Hepatocyte (in vitro differentiated cells): ENCODE results near the gene RPS6KA1. TPM values are rescaled to one million over a fixed set of nuclear protein-coding genes. Genes with fewer than 3 reads are reported as not detected.

ENCODE experiments used
- DNase-seq: peaks from one replicate; pipeline ENCODE4 v3.0.0-alpha.2; 2016; ENCODE audit warnings: low spot score
- H2AFZ ChIP-seq: fragments of 200-600 bp; sonication (generic); 2 replicates; pipeline ENCODE4 v1.6.0; 2016; ENCODE audit warnings: antibody characterized with exemption, mild to moderate bottlenecking
- H3K27ac ChIP-seq: fragments of 200-600 bp; sonication (generic); 2 replicates; pipeline ENCODE4 v1.5.1; 2016; ENCODE audit warnings: mild to moderate bottlenecking
- H3K27me3 ChIP-seq: fragments of 200-600 bp; sonication (generic); 2 replicates; pipeline ENCODE4 v1.6.1; 2016
- H3K36me3 ChIP-seq: fragments of 200-600 bp; sonication (generic); replicated peaks from 2 replicates; pipeline ENCODE4 v1.5.1; 2016; ENCODE audit warnings: low read depth; ENCODE audit not compliant: insufficient read depth
- H3K4me1 ChIP-seq: fragments of 200-600 bp; sonication (generic); 2 replicates; pipeline ENCODE4 v1.5.1; 2016; ENCODE audit warnings: mild to moderate bottlenecking, moderate library complexity; ENCODE audit not compliant: insufficient read depth
- H3K4me2 ChIP-seq: fragments of 200-600 bp; sonication (generic); 2 replicates; pipeline ENCODE4 v1.6.0; 2016
- H3K4me3 ChIP-seq: fragments of 200-600 bp; sonication (generic); 2 replicates; pipeline ENCODE4 v1.5.1; 2016; ENCODE audit warnings: mild to moderate bottlenecking
- H3K79me2 ChIP-seq: fragments of 200-600 bp; sonication (generic); 2 replicates; pipeline ENCODE4 v1.6.0; 2017; ENCODE audit warnings: mild to moderate bottlenecking
- H3K9me2 ChIP-seq: fragments of 200-600 bp; sonication (generic); replicated peaks from 2 replicates; pipeline ENCODE4 v1.6.0; 2017; ENCODE audit warnings: mild to moderate bottlenecking; ENCODE audit not compliant: insufficient read depth
- H3K9me3 ChIP-seq: fragments of 200-600 bp; sonication (generic); 2 replicates; pipeline ENCODE4 v1.5.1; 2016; ENCODE audit warnings: low read depth, mild to moderate bottlenecking
- H4K20me1 ChIP-seq: fragments of 200-600 bp; sonication (generic); 2 replicates; pipeline ENCODE4 v1.6.0; 2016; ENCODE audit warnings: mild to moderate bottlenecking; ENCODE audit not compliant: insufficient read depth, poor library complexity, severe bottlenecking
- CTCF ChIP-seq: fragments of 200-600 bp; sonication (generic); IDR thresholded peaks from 2 replicates; pipeline ENCODE4 v1.5.1; 2016; ENCODE audit warnings: antibody characterized with exemption, mild to moderate bottlenecking; ENCODE audit not compliant: poor library complexity
- EZH2 ChIP-seq: fragments of 200-600 bp; sonication (generic); IDR thresholded peaks from 2 replicates; pipeline ENCODE4 v1.6.1; 2016; ENCODE audit warnings: antibody characterized with exemption, mild to moderate bottlenecking, borderline replicate concordance
- EZH2phosphoT487 ChIP-seq: fragments of 200-600 bp; sonication (generic); IDR thresholded peaks from one replicate; pipeline ENCODE4 v1.6.1; 2018; ENCODE audit warnings: antibody characterized with exemption, mild to moderate bottlenecking, low read depth, moderate library complexity; ENCODE audit not compliant: unreplicated experiment, severe bottlenecking
- WGBS: methylation state at CpG from one replicate; pipeline ENCODE4 v1.1.6; 2016; ENCODE audit warnings: low lambda C conversion rate; ENCODE audit errors: missing lambda C conversion rate; 5-methylcytosine and 5-hydroxymethylcytosine counted together
- polyA plus RNA-seq: library from polyadenylated mRNA; unstranded; fragments of >200 nt; fragmentation: Nextera tagmentation; extraction: Ambion mirVana; gene quantifications from 2 replicates; pipeline ENCODE4 v1.2.1, GENCODE V29; 2016
- total RNA-seq: library from RNA; depleted of rRNA; stranded (reverse); fragments of >200 nt; gene quantifications from 2 replicates; pipeline ENCODE4 v1.2.3, GENCODE V29; 2014

RPS6KA1 gene
- total and polyA plus RNA-seq, 2 experiments from 2014 or later, result 30.2 to 30.6 TPM

DNA sequence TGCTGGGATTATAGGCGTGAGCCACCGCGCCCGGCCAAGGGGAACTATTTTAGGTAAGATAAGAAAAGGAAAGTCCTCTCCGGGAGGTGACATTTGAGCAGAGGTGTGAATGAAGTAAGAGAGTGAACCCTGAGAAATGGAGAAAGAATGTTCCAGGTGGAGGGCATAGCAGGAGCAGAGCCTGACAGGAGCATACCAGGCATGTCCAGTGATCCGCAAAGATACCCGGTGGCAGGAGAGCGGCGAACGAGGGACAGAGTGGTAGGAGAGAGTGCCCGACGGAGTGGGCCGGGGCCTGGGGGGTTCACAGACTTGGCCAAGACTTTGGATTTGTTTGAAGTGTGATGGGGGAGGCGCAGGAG lies 7.9 kb upstream of the RPS6KA1 start:
- no peaks in the 10 kb centered on the region for H4K20me1 ChIP-seq
- DNase-seq, result no peak
- TF ChIP-seq EZH2phosphoT487 (no peak), CTCF (no peak), EZH2 (no peak)
- WGBS, result 83% methylated on average over 14 of the region's 14 CpGs
- no peak overlapping the region for H3K4me2 ChIP-seq
- no peaks in the 10 kb centered on the region for H3K79me2 ChIP-seq
- H3K9me2 ChIP-seq, result no peaks in the 10 kb centered on the region
- no peaks in the 10 kb centered on the region for H3K27me3 ChIP-seq
- no peak overlapping the region for H3K4me3 ChIP-seq
- H3K4me1 ChIP-seq, result no peaks in the 10 kb centered on the region
- H3K27ac ChIP-seq, result no peak overlapping the region
- H2AFZ ChIP-seq, result no peak overlapping the region
- no peaks in the 10 kb centered on the region for H3K36me3 ChIP-seq
- no peaks in the 10 kb centered on the region for H3K9me3 ChIP-seq

DNA sequence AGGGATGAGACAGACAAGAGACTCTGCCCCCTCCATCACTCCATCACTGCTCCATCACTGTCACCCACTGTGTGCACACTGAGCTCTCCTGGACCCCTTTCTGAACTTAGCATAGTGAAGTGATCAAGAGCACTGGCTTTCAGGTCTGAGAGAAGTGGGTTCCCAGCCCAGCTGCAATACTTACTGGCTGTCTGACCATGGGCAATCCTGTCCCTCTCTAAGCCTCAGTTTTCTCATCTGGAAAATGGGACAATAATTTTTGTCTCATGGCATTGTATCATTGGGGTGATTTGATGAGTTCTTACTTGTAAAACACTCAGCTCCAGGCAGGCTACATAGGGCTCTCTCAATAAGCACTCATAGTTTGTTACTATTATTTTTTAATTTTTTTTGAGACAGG lies 7.5 kb upstream of the RPS6KA1 start:
- Histone ChIP-seq H3K4me2 (no peak overlapping the region), H3K9me2 (no peaks in the 10 kb centered on the region), H4K20me1 (no peaks in the 10 kb centered on the region), H3K9me3 (no peaks in the 10 kb centered on the region), H2AFZ (no peak overlapping the region), H3K4me3 (no peak overlapping the region), H3K4me1 (no peaks in the 10 kb centered on the region), H3K27me3 (no peaks in the 10 kb centered on the region), H3K27ac (no peak overlapping the region), H3K79me2 (no peaks in the 10 kb centered on the region), H3K36me3 (no peaks in the 10 kb centered on the region)
- DNase-seq, result no peak
- no peak for TF ChIP-seq CTCF
- TF ChIP-seq EZH2phosphoT487, result no peak
- TF ChIP-seq EZH2, result no peak

DNA sequence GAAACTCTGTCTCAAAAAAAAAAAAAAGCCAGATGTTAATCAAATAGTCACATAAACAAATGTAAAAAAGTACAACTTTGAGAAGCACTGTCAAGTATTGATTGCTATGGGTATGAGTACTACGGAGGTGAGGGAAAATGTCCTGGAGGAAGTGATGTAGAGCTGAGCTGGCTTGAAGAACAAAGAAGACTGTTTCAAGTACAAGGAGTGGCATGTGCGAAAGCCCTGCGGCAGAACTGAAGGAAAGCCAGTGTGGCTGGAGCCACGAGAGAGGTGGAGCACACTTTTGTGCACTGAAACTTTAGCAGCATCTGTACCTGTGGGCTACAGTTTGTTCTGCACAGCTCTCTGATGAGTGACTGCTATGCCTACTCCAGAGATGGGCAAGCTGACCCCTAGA lies 5.4 kb upstream of the RPS6KA1 start:
- Histone ChIP-seq H3K4me1 (no peaks in the 10 kb centered on the region), H3K79me2 (no peaks in the 10 kb centered on the region), H3K4me2 (no peak overlapping the region), H3K9me2 (no peaks in the 10 kb centered on the region), H4K20me1 (no peaks in the 10 kb centered on the region), H3K9me3 (no peaks in the 10 kb centered on the region), H3K36me3 (no peaks in the 10 kb centered on the region), H3K27me3 (no peaks in the 10 kb centered on the region), H3K27ac (no peak overlapping the region), H3K4me3 (no peak overlapping the region), H2AFZ (no peak overlapping the region)
- DNase-seq, result no peak
- 78% methylated on average over 4 of the region's 4 CpGs for WGBS
- TF ChIP-seq CTCF, result no peak
- TF ChIP-seq EZH2phosphoT487, result no peak
- TF ChIP-seq EZH2, result no peak

DNA sequence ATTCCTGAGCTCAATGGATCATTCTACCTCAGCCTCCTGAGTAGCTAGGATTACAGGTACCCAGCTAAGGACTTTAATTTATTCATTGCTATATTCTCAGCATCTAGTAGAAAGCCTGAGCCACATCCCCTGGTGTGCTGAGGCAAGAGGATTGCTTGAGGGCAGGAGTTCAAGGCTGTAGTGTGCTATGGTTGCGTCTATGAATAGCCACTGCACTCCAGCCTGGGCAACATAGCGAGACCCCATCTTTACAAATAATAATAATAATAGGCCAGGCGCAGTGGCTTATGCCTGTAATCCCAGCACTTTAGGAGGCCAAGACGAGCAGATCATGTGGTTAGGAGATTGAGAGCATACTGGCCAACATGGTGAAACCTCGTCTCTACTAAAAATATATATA lies 3.3 kb upstream of the RPS6KA1 start:
- Histone ChIP-seq H3K4me2 (no peak overlapping the region), H3K79me2 (peaks cover 4% of the 10 kb centered on the region), H3K27ac (no peak overlapping the region), H4K20me1 (no peaks in the 10 kb centered on the region), H3K9me3 (no peaks in the 10 kb centered on the region), H3K9me2 (no peaks in the 10 kb centered on the region), H3K4me1 (peaks cover 8% of the 10 kb centered on the region), H2AFZ (no peak overlapping the region), H3K36me3 (no peaks in the 10 kb centered on the region), H3K4me3 (no peak overlapping the region), H3K27me3 (no peaks in the 10 kb centered on the region)
- 94% methylated on average over 5 of the region's 5 CpGs for WGBS
- no peak for DNase-seq
- TF ChIP-seq EZH2phosphoT487, result no peak
- no peak for TF ChIP-seq EZH2
- no peak for TF ChIP-seq CTCF
